Tibial artery (tissue), 4 donors: ENCODE measurements around the gene FAM78A.

Experiments
- DNase-seq, 2 donors: peaks; one replicate each; pipeline ENCODE4 v3.0.0-alpha.2; 2019
- H3K27ac ChIP-seq, 2 donors: fragments of 200-600 bp; sonication (generic) in 1 of 2; 1 replicate in 1 of 2; 2 replicates in 1 of 2; pipeline ENCODE4 v1.5.1; 2018 to 2019; ENCODE audit warnings: mild to moderate bottlenecking in 1 of 2
- H3K27me3 ChIP-seq, 2 donors: fragments of 200-600 bp; sonication (generic) in 1 of 2; one replicate each; pipeline versions ENCODE4 v1.5.1 to v1.6.0; 2016 to 2019
- H3K36me3 ChIP-seq, 3 donors: fragments of 200-600 bp; sonication (generic) in 2 of 3; one replicate each; pipeline ENCODE4 v1.5.1; 2016 to 2019; ENCODE audit warnings: mild to moderate bottlenecking in 2 of 3
- H3K4me1 ChIP-seq, 4 donors: fragments of 200-600 bp; sonication (generic) in 2 of 4; 1 replicate in 3 of 4; 2 replicates in 1 of 4; pipeline ENCODE4 v1.5.1; 2016 to 2019
- H3K4me3 ChIP-seq, 2 donors: fragments of 200-600 bp; sonication (generic) in 1 of 2; 1 replicate in 1 of 2; 2 replicates in 1 of 2; pipeline ENCODE4 v1.5.1; 2018 to 2019; ENCODE audit warnings: mild to moderate bottlenecking in 2 of 2
- H3K9me3 ChIP-seq, 3 donors: fragments of 200-600 bp; sonication (generic) in 1 of 3; one replicate each; pipeline ENCODE4 v1.5.1; 2016 to 2019
- intact Hi-C: fragments of 100-400 bp; cut with DNase I; formaldehyde crosslinking; loops from one replicate; pipeline ENCODE4 v1.15.0; 2023; ENCODE audit warnings: low total_unique reads
- TF ChIP-seq, protein P1 (sequence below), 2 experiments: fragments of 200-600 bp in 1 of 2; fragments of 450-650 bp in 1 of 2; IDR thresholded peaks; one replicate each; pipeline ENCODE4 v1.5.1; 2017 to 2019; ENCODE audit warnings: antibody characterized with exemption in 2 of 2, mild to moderate bottlenecking in 1 of 2, moderate library complexity in 1 of 2

FAM78A gene

DNA sequence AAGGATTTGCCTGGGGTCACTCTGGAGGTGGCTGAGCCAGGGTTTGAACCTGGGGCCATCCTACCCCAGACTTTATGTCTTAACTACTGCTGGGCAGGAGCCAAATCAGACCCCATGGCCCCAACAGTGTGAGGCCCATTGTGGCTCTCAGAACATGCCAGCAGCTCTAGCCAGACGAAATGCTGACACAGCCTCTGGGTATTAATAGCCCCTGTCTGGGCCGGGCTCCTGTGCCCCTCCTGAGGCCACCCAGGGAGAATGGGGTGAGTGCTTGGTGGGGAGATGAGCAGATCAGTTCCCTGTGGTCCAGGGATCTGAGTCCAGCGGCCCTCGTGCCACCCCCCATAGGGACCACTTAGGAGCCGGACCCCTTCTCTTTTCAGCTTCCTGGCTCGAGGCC lies 11.0 kb upstream of the FAM78A start:
- TF ChIP-seq, protein P1, sequence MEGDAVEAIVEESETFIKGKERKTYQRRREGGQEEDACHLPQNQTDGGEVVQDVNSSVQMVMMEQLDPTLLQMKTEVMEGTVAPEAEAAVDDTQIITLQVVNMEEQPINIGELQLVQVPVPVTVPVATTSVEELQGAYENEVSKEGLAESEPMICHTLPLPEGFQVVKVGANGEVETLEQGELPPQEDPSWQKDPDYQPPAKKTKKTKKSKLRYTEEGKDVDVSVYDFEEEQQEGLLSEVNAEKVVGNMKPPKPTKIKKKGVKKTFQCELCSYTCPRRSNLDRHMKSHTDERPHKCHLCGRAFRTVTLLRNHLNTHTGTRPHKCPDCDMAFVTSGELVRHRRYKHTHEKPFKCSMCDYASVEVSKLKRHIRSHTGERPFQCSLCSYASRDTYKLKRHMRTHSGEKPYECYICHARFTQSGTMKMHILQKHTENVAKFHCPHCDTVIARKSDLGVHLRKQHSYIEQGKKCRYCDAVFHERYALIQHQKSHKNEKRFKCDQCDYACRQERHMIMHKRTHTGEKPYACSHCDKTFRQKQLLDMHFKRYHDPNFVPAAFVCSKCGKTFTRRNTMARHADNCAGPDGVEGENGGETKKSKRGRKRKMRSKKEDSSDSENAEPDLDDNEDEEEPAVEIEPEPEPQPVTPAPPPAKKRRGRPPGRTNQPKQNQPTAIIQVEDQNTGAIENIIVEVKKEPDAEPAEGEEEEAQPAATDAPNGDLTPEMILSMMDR (IDR thresholded peaks at IDR 0.05): no peak
- Histone ChIP-seq H3K27ac (no peak overlapping the region), H3K9me3 (no peaks in the 10 kb centered on the region), H3K27me3 (peaks cover 0 to 10% of the 10 kb centered on the region in 2 donors), H3K4me3 (no peak overlapping the region), H3K36me3 (no peaks in the 10 kb centered on the region), H3K4me1 (peaks cover 0 to 40% (median 23%) of the 10 kb centered on the region in 4 donors)
- intact Hi-C loops: no loop called here
- no peak for DNase-seq

DNA sequence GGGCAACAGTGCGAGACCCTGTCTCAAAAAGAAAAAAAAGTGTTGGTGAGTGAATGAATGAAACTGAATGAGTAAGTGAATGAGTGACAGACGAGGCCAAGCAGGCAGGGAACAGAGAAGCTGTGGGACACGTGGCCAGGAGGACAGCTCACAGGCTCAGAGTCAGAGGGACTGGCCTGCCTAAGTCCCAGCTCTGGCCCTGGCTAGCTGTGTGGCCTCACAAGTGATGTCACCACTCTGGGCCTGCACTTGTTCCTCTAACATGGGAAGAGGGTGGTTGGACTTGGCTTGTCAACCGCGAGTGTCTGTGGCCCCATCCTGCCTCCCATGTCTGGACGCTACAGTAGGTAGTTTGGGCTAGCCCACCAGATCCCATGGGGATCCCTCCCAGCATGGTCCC lies 8.5 kb upstream of the FAM78A start:
- TF ChIP-seq, protein P1 (IDR thresholded peaks at IDR 0.05): no peak
- H3K9me3 ChIP-seq: no peaks in the 10 kb centered on the region
- H3K4me3 ChIP-seq: no peak overlapping the region
- peaks cover 0 to 21% (median 10%) of the 10 kb centered on the region in 4 donors for H3K4me1 ChIP-seq
- no peak overlapping the region for H3K27ac ChIP-seq
- intact Hi-C loops: no loop called here
- H3K27me3 ChIP-seq: peaks cover 0 to 34% of the 10 kb centered on the region in 2 donors
- H3K36me3 ChIP-seq: no peaks in the 10 kb centered on the region
- DNase-seq: no peak

DNA sequence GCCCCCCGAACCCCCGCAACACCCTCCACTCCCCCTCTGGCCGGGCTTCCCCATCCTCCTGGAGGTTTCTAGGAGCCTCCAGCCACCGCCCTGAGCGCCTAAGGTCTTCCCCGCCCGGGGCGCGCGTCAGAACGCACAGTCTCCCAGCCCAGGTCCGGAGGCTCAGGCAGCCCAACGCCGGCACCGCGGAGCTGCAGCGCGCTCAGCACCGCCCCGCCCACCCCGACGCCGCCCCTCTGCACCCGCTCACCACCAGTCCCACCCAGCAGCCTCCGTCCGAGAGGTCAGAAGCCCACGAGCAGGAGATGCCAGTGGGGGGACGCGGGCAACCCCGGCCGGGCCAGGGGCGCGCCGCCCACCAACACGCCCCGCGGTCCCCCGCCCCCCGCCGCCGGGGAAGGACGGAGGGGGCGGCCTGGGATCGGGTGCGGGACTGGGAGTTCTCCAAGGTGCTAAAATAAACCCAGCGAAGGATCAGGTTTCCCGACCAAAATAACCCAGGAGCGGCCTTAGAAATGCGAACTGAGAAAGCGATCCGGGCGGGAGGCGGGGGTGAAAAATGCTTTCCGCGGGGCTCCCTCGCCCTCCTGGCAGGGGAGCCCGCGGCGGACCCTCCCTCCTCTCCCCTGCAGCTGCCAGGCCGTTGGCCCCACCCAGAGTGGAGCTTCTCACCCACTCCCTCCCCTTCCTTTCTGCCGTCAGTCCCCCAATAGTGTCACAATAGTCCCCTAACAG lies 6.5 kb upstream of the FAM78A start:
- Histone ChIP-seq H3K4me1 (peaks cover 0 to 13% (median 11%) of the 10 kb centered on the region in 4 donors), H3K4me3 (peak overlapping the region in 1 of 2 donors; percentile 43), H3K27ac (no peak overlapping the region), H3K27me3 (peaks cover 0 to 40% of the 10 kb centered on the region in 2 donors), H3K36me3 (no peaks in the 10 kb centered on the region), H3K9me3 (no peaks in the 10 kb centered on the region)
- TF ChIP-seq, protein P1 (IDR thresholded peaks at IDR 0.05): no peak
- intact Hi-C loops: no loop called here
- DNase-seq: no peak

DNA sequence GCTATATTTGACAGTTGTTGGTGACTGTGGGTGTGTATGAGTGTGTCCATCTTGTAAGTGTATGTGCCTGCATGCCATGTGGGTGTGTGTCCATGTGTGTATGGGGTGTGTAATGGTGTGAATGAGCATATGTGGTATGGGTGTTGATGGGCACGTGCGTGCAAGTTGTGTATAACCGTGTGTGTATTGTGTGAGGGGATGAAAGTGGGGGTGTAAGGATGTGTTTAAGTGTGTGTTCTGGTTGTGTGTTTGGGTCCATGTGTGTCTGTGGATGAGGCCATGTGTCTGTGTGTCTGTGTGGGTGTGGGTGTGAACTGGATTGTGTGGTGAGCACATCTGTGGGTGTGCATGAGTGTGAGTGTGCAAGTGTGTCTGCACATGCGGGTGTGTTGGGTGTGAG lies 5.9 kb upstream of the FAM78A start:
- peaks cover 0 to 19% (median 16%) of the 10 kb centered on the region in 4 donors for H3K4me1 ChIP-seq
- no peak for DNase-seq
- TF ChIP-seq, protein P1 (IDR thresholded peaks at IDR 0.05): no peak
- no peaks in the 10 kb centered on the region for H3K9me3 ChIP-seq
- no peaks in the 10 kb centered on the region for H3K36me3 ChIP-seq
- peaks cover 0 to 44% of the 10 kb centered on the region in 2 donors for H3K27me3 ChIP-seq
- H3K4me3 ChIP-seq: no peak overlapping the region
- intact Hi-C loops: no loop called here
- H3K27ac ChIP-seq: no peak overlapping the region

- H3K4me3 ChIP-seq: no peak overlapping the region
- H3K36me3 ChIP-seq: no peaks in the 10 kb centered on the region
- DNase-seq: no peak
- H3K27me3 ChIP-seq: peaks cover 0 to 51% of the 10 kb centered on the region in 2 donors
- TF ChIP-seq, protein P1 (IDR thresholded peaks at IDR 0.05): no peak
- H3K27ac ChIP-seq: no peak overlapping the region
- no peaks in the 10 kb centered on the region for H3K9me3 ChIP-seq
- H3K4me1 ChIP-seq: peaks cover 0 to 27% (median 23%) of the 10 kb centered on the region in 4 donors
- intact Hi-C loops: no loop called here
Observed at GRCh38 chr9:131281119-131281965, 5.0 kb upstream of the FAM78A start.
